ENCODE results near the gene WDR33. TPM values are rescaled to one million over a fixed set of nuclear protein-coding genes. Genes with fewer than 3 reads are reported as not detected.

Gene WDR33
- total and polyA plus RNA-seq, 9 donors: 16.3 to 56.2 (median 46.7) TPM

GRCh38 chr2:127690696-127691095 is 120.3 kb downstream of the WDR33 start:
- no peak for DNase-seq
- no peak for TF ChIP-seq POLR2A (IDR thresholded peaks at IDR 0.05)
- TF ChIP-seq CTCF (IDR thresholded peaks at IDR 0.05): no peak
- no peak for TF ChIP-seq EP300 (IDR thresholded peaks at IDR 0.05)
- no peaks in the 10 kb centered on the region for H3K9me3 ChIP-seq
- peaks cover 1% of the 10 kb centered on the region for H3K4me1 ChIP-seq (ENCODE audit: insufficient read depth)
- intact Hi-C loops (cut with DNase I): no loop called here
- no peak overlapping the region for H3K27ac ChIP-seq
- no peaks in the 10 kb centered on the region for H3K27me3 ChIP-seq
- no peaks in the 10 kb centered on the region for H3K36me3 ChIP-seq
- WGBS, 3 donors: 90 to 98% (median 93%) methylated on average over 2 of the region's 2 CpGs
- no peak overlapping the region for H3K4me3 ChIP-seq

GRCh38 chr2:127688405-127688804 is 122.6 kb downstream of the WDR33 start:
- TF ChIP-seq EP300 (IDR thresholded peaks at IDR 0.05) (no peak), POLR2A (IDR thresholded peaks at IDR 0.05) (no peak), CTCF (IDR thresholded peaks at IDR 0.05) (no peak)
- DNase-seq: no peak
- intact Hi-C loops (cut with DNase I): no loop called here
- H3K36me3 ChIP-seq: no peaks in the 10 kb centered on the region
- no peaks in the 10 kb centered on the region for H3K9me3 ChIP-seq
- H3K4me3 ChIP-seq: no peak overlapping the region
- 81 to 91% (median 87%) methylated on average over 1 of the region's 1 CpG for WGBS, 3 donors
- no peak overlapping the region for H3K27ac ChIP-seq
- no peaks in the 10 kb centered on the region for H3K27me3 ChIP-seq
- peaks cover 5% of the 10 kb centered on the region for H3K4me1 ChIP-seq (ENCODE audit: insufficient read depth)

GRCh38 chr2:127685410-127686080 is 125.4 kb downstream of the WDR33 start:
- no peak for DNase-seq
- H3K27me3 ChIP-seq: no peaks in the 10 kb centered on the region
- no peak overlapping the region for H3K27ac ChIP-seq
- no peaks in the 10 kb centered on the region for H3K9me3 ChIP-seq
- no peak overlapping the region for H3K4me3 ChIP-seq
- WGBS, 3 donors: 52 to 57% (median 56%) methylated on average over 8 of the region's 8 CpGs
- H3K4me1 ChIP-seq (ENCODE audit: insufficient read depth): peaks cover 11% of the 10 kb centered on the region
- no peaks in the 10 kb centered on the region for H3K36me3 ChIP-seq
- TF ChIP-seq EP300 (IDR thresholded peaks at IDR 0.05): no peak
- no peak for TF ChIP-seq POLR2A (IDR thresholded peaks at IDR 0.05)
- intact Hi-C loops (cut with DNase I): no loop called here

- Histone ChIP-seq H3K9me3 (no peaks in the 10 kb centered on the region), H3K4me1 (ENCODE audit: insufficient read depth) (peaks cover 11% of the 10 kb centered on the region), H3K36me3 (no peaks in the 10 kb centered on the region), H3K27me3 (no peaks in the 10 kb centered on the region), H3K4me3 (no peak overlapping the region), H3K27ac (no peak overlapping the region)
- no peak for TF ChIP-seq POLR2A (IDR thresholded peaks at IDR 0.05)
- TF ChIP-seq CTCF (IDR thresholded peaks at IDR 0.05): no peak
- no peak for TF ChIP-seq EP300 (IDR thresholded peaks at IDR 0.05)
- intact Hi-C loops (cut with DNase I): no loop called here
- 7 to 19% (median 8%) methylated on average over 15 of the region's 15 CpGs for WGBS, 3 donors
- DNase-seq: peak in 1 of 5 donors; percentile 52
Observed at GRCh38 chr2:127683757-127684156, 127.2 kb downstream of the WDR33 start.

GRCh38 chr2:127683056-127683455 is 127.9 kb downstream of the WDR33 start:
- no peak overlapping the region for H3K27ac ChIP-seq
- H3K4me3 ChIP-seq: no peak overlapping the region
- DNase-seq: no peak
- intact Hi-C loops (cut with DNase I): no loop called here
- H3K27me3 ChIP-seq: no peaks in the 10 kb centered on the region
- no peak for TF ChIP-seq EP300 (IDR thresholded peaks at IDR 0.05)
- TF ChIP-seq POLR2A (IDR thresholded peaks at IDR 0.05): no peak
- no peak for TF ChIP-seq CTCF (IDR thresholded peaks at IDR 0.05)
- H3K4me1 ChIP-seq (ENCODE audit: insufficient read depth): peaks cover 11% of the 10 kb centered on the region
- H3K9me3 ChIP-seq: no peaks in the 10 kb centered on the region
- H3K36me3 ChIP-seq: no peaks in the 10 kb centered on the region
